ENCODE results near the gene AMOTL1. TPM values are rescaled to one million over a fixed set of nuclear protein-coding genes. Genes with fewer than 3 reads are reported as not detected.
"Not testable (repeated sequence)": the region's sequence is repeated elsewhere in the genome, so short reads cannot be mapped to it uniquely, and the experiment has no call there.

Gene AMOTL1
- total and polyA plus RNA-seq, 8 donors: 5.0 to 46.3 (median 14.8) TPM

- WGBS, 5 donors: 24 to 47% (median 33%) methylated on average over 3 of the region's 3 CpGs
- no peaks in the 10 kb centered on the region for H3K27me3 ChIP-seq
- peaks cover 0 to 6% (median 6%) of the 10 kb centered on the region in 4 donors for H3K36me3 ChIP-seq
- TF ChIP-seq POLR2A (IDR thresholded peaks at IDR 0.05) (no peak), CTCF (IDR thresholded peaks at IDR 0.05) (no peak), EP300 (IDR thresholded peaks at IDR 0.05) (no peak), POLR2AphosphoS5 (IDR thresholded peaks at IDR 0.05) (peak; percentile 73 to 77 (median 76))
- peaks cover 14 to 37% (median 25%) of the 10 kb centered on the region in 4 donors for H3K4me1 ChIP-seq
- H3K9me3 ChIP-seq: no peaks in the 10 kb centered on the region
- peak overlapping the region in 4 of 5 donors; percentile 15 to 73 (median 40) for H3K27ac ChIP-seq
- intact Hi-C loops (cut with DNase I; ENCODE audit: low total_unique reads): no loop called here
- DNase-seq: peak; percentile 37 to 78
- no peak overlapping the region for H3K4me3 ChIP-seq
Measured at GRCh38 chr11:94845622-94846021, 77.5 kb downstream of the AMOTL1 start.

- H3K27ac ChIP-seq: peak overlapping the region in 1 of 5 donors; percentile 4
- TF ChIP-seq CTCF (IDR thresholded peaks at IDR 0.05) (no peak), POLR2A (IDR thresholded peaks at IDR 0.05) (no peak), POLR2AphosphoS5 (IDR thresholded peaks at IDR 0.05) (no peak), EP300 (IDR thresholded peaks at IDR 0.05) (no peak)
Measured at GRCh38 chr11:94849839-94850238, 81.7 kb downstream of the AMOTL1 start.

GRCh38 chr11:94851864-94852636 lies 83.9 kb downstream of the AMOTL1 start:
- DNase-seq: no peak
- peaks cover 13 to 69% (median 56%) of the 10 kb centered on the region in 4 donors for H3K36me3 ChIP-seq
- intact Hi-C loops (cut with DNase I; ENCODE audit: low total_unique reads): no loop called here
- 90 to 97% (median 94%) methylated on average over 3 of the region's 3 CpGs for WGBS, 5 donors
- TF ChIP-seq POLR2A (IDR thresholded peaks at IDR 0.05): no peak
- no peak for TF ChIP-seq CTCF (IDR thresholded peaks at IDR 0.05)
- TF ChIP-seq EP300 (IDR thresholded peaks at IDR 0.05): no peak
- TF ChIP-seq POLR2AphosphoS5 (IDR thresholded peaks at IDR 0.05): no peak
- H3K4me1 ChIP-seq: peaks cover 0 to 14% (median 8%) of the 10 kb centered on the region in 4 donors
- H3K4me3 ChIP-seq: no peak overlapping the region
- no peaks in the 10 kb centered on the region for H3K27me3 ChIP-seq
- H3K9me3 ChIP-seq: no peaks in the 10 kb centered on the region
- H3K27ac ChIP-seq: no peak overlapping the region

More at GRCh38 chr11:94849839-94850238, 81.7 kb downstream of the AMOTL1 start:
- intact Hi-C loops (cut with DNase I; ENCODE audit: low total_unique reads): no loop called here
- peaks cover 14 to 36% (median 23%) of the 10 kb centered on the region in 4 donors for H3K4me1 ChIP-seq
- WGBS, 5 donors: 52 to 71% (median 59%) methylated on average over 9 of the region's 9 CpGs
- no peak overlapping the region for H3K4me3 ChIP-seq
- H3K27me3 ChIP-seq: no peaks in the 10 kb centered on the region
- peak in 1 of 2 donors; percentile 20 for DNase-seq
- peaks cover 11 to 47% (median 37%) of the 10 kb centered on the region in 4 donors for H3K36me3 ChIP-seq
- H3K9me3 ChIP-seq: no peaks in the 10 kb centered on the region

- WGBS, 5 donors: 80 to 95% (median 91%) methylated on average over 4 of the region's 4 CpGs
- intact Hi-C loops (cut with DNase I; ENCODE audit: low total_unique reads); H3K27me3 ChIP-seq; DNase-seq; H3K4me3 ChIP-seq; H3K27ac ChIP-seq; H3K9me3 ChIP-seq: not testable (repeated sequence)
- Histone ChIP-seq H3K36me3 (peaks cover 15 to 81% (median 67%) of the 10 kb centered on the region in 4 donors), H3K4me1 (peaks cover 0 to 14% (median 8%) of the 10 kb centered on the region in 4 donors)
Measured at GRCh38 chr11:94853288-94853687, 85.1 kb downstream of the AMOTL1 start.

- Histone ChIP-seq H3K36me3 (peaks cover 17 to 85% (median 72%) of the 10 kb centered on the region in 4 donors), H3K27me3 (no peaks in the 10 kb centered on the region), H3K4me1 (peaks cover 0 to 14% (median 8%) of the 10 kb centered on the region in 4 donors), H3K4me3 (no peak overlapping the region), H3K27ac (no peak overlapping the region), H3K9me3 (no peaks in the 10 kb centered on the region)
- no peak for DNase-seq
- intact Hi-C loops (cut with DNase I; ENCODE audit: low total_unique reads): no loop called here
- TF ChIP-seq POLR2AphosphoS5 (IDR thresholded peaks at IDR 0.05) (no peak), POLR2A (IDR thresholded peaks at IDR 0.05) (no peak), EP300 (IDR thresholded peaks at IDR 0.05) (no peak), CTCF (IDR thresholded peaks at IDR 0.05) (no peak)
- WGBS, 5 donors: 91 to 96% (median 95%) methylated on average over 5 of the region's 5 CpGs
Measured at GRCh38 chr11:94853836-94854235, 85.7 kb downstream of the AMOTL1 start.

All from stomach (tissue), 9 donors.